GM18870 (cell line): ENCODE results near the gene ORAI1.
"Not testable (repeated sequence)": the region's sequence is repeated elsewhere in the genome, so short reads cannot be mapped to it uniquely, and the experiment has no call there.

Experiments
- ATAC-seq: cut with Tn5 transposase; IDR thresholded peaks from one replicate; pipeline ENCODE4 v1.9.1; 2021; ENCODE audit warnings: moderate library complexity; ENCODE audit not compliant: unreplicated experiment

The ORAI1 gene

DNA sequence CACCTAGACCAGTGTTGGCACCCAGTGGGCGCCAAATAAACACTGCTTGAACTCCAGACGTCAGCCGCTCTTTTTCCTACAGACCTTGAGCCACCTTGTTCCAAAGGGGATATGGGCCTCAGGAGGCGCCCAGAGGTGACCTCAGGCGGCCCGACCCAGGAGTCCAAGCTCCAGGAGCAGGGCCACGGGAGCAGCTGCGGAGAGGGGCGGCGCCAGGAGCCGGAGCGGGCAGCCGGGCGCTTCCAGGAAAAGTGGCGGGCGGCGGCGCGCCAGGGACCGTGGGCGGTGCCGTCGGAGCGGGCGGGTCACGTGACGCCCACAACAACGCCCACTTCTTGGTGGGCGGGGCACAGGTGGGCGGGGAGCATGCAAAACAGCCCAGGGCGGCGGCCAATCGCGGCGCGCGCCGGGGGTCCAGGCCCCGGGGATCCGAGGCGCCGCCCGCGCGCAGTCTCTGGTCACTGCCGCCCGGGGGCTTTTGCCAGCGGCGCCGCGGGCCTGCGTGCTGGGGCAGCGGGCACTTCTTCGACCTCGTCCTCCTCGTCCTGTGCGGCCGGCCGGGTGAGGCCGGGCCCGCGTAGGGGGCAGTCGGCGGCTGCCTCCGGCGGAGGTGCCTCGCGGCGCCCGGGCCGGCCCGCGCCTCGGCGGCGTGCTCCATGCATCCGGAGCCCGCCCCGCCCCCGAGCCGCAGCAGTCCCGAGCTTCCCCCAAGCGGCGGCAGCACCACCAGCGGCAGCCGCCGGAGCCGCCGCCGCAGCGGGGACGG is at the start of gene ORAI1:
ORAI1 (plus strand) TSS at position 444 of the 766 bp plus-strand sequence.
- peak; percentile 45 for ATAC-seq

DNA sequence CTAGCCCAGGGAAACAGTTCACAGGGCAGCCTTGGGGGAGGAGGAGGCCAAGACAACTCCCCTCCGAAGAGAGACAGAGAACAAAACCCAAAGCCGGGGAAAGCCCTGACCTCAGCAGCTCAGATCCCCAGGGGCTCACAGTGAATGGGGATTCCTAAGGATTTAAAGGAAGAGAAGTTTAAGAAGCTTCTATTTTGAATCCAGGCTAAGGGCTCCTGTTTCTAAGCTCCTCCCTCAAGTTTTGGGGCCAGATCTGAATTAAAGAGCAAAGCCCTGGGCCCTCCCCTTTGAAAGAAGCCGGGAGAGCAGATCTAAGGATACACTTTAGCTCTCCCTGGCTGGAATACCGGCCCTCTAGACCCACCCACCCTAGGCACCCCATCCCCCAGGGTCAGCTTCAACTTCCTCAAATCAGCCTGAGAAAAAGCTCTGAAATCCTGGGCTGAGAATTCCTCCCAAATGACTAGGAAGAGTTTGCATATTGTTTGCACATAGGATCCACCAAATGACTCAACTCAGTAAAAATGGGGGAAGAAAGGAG is 49.4 kb upstream of the ORAI1 start:
- ATAC-seq: no peak

DNA sequence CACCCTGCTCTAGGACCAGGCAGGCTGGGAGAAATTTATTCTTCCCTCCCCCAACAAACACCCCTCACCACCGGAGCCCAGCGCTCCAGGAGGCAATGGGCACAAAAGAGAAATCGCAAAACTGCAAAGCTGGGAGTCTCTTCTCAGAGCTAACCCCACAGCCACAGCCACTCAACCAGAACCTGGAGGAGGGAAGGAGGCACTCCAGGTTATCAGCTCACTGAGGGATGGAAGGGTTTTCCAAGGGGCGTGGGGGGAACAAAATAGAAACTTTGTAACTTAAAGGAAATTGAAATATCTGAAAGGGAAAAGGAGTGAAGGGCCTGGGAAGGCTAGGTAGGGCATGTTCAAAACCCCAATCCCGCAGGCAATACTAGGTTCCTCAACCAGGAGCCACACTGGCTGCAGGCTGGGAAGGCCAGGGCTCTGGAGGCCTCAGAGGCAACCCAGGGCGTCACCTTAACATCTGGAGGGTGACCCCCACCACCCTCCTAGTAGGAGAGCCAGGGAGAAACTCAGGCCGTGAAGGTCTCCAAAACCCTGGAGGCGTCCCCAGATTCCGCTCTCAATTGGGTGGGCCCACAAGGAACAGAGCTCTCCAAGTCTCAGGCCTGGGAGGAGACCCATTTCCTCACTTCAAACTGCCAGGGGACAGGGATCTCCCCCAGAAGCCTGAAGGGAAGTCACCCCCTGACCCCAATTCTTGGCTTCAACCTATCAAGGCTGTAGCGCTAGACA is 48.7 kb upstream of the ORAI1 start:
- no peak for ATAC-seq

GRCh38 chr12:121578230-121579189 is 47.8 kb upstream of the ORAI1 start:
- ATAC-seq: no peak

DNA sequence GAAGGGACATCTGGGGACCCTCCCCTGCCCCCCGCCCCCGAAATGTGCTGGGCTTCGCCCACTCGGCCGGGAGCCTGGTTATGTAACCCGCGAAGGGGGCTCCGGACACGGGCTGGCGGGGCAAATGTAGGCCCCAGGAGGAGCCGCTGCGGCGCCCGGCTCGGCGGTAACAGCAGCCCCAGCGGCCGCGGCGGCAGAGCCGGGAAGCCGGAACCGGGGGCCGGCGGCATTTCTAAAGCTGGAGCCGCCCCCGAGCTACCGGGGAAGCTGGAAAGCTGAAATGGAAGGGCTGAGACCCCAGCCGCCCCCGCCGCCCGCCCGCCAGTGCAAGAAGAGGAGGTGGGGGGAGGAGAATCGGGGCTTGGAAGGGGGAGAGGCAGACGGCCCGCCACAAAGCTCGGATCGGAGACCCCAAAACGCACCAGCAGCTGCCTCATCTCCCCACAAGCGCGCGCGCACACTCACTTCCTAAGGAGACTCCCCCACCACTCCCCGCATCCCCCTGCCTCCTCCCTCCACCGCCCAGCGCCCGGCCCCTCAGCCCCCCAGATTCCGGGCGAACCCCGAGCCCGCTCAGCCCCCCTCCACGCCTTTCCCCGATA is 47.0 kb upstream of the ORAI1 start:
- ATAC-seq: no peak

DNA sequence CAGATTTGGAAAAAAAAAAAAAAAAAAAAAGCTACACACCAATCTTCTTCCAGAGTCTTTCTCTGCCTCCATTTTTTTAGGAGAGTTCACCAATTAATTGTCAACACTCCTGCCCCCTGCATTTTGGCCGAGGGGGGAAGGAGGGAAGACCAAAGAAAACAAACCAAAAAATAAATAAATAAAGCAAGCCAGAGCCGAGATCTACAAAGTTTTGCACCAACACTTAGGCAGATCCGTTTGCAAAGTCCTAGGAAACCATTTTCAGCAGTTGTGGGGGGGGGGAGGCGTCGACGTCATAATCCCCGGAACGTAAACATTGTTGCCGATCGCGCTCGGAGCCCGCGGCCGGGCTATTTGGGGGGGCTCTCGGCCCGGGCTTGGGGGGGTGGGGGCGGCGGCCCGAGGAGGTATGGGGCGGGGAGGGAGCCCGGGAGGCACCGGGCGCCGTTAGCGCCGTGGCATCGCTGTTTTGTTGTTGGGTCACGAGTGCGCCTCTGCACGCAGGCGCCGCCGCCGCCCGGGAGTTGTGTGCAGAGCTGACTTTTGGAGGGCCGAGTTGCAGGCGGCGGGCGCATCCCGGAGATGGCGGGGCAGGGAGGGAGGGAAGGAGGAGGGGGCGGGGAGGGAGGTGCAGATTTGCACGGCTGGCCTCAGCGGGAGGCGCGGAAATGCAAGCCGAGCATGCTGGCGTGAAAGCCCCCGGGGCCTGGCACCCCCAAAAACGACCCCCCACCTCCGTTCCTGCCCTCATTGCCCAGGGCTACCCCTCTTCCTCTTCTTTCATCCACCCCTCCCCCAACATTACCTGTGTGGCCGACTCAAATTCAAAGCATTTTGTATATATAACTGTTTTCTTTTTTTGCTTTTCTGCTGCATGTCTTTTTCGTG is 46.1 kb upstream of the ORAI1 start:
- no peak for ATAC-seq

DNA sequence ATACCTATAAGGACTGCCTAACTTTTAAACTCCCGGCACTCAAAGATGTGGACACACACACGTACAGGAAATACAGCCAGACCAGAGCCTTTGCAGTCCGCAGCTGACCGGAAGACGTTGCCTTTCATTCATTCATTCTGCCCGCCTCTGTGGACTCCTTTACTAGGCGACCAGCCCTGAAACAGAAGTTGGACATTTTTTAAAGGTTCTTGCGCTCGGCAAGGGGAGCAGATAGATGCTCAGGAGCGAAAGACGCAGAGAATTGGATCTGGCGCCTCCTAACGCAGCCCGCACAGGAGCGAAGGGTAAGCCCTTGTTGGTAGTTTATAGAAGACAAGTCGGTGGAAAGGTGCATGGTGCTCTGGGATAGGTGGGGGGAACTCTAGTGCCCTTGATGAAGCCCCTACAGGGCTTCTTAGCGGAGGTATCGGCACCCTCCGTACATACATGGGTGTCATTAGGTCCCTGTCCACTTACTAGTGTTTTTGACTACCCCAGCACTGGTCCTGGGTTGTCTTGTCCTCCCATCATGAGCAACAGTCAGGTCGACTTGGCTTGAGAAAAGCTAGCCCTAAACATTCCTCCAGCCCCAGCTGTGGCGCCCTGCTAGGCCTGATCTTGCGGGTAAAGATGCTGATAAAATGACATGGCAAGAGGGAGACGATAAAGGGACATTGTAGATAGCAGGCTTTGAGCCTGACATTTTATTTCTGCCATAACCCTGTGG is 45.2 kb upstream of the ORAI1 start, which contains the start of gene KDM2B:
KDM2B (minus strand) TSS at position 65 of the 727 bp plus-strand sequence. CDS start 112 bp downstream, outside the sequence.
- ATAC-seq: no peak

DNA sequence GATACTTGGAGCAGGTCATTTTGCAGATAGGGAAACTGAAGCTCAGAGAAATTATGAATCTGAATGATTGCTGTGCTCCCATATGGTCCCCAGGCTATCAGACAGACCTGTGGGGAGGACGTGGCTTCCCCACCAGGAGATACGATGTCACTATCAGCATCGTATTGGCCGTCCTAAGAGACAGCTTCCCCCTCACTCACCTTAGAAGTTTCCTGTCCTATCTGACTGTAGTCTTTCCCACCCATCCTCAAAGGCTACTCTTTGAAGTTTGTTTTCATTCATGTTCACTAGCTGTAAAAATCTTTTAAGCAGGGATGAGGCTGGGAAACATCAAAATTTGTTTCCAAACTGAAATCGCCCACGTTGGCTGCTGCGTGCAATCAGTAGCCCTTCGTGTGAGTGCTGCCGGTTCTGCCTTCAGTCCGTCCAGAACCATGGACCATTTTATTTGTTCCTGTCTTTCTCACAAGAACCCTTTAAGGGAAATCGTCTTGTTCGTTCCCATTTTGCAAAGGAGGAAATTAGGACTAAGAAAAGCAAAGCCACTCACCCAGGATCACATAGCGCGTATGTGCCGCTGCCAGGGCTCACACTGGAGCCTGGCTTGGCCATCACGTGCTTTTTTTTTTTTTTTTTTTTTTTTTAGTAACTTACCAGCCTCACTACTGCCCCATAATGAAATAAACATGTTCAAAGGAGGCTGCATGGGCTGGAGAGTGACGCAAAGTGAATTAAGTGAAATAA is 44.5 kb upstream of the ORAI1 start:
- ATAC-seq: no peak

DNA sequence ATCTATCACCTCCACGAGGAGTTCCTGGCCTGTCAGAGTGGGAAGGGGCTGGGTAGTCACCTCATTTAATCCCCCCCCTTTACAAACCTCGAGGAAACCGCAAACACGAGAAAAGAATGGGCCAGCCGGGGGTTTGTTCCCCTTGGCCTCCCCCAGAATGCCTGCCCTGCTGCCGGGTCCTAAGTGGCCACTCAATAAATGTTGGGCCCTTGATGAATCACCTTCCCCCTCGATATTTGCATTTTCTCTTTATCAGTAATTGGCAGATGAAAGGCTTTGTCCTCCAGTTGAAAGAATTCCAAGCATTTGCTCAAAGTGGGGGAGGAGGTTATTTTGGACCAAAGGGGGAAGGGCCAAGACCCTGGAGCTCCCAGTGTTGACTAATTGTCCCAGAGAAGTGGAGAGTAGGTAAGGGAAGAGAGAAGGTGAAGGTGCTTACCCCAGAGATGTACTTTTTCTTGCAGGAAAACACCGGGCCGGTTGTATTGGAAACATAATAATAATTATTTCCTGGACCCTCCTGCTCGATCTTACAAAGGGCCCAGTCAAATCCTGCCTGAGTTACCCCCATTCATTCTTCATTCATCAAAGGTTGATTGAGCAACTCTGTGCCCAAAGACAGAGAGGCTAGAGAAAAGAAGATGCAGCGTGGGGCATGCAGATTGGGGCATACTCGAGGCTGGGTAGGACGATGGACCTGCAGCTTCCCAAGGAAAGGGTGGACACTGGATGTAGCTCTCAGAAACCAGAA is 43.6 kb upstream of the ORAI1 start:
- no peak for ATAC-seq

DNA sequence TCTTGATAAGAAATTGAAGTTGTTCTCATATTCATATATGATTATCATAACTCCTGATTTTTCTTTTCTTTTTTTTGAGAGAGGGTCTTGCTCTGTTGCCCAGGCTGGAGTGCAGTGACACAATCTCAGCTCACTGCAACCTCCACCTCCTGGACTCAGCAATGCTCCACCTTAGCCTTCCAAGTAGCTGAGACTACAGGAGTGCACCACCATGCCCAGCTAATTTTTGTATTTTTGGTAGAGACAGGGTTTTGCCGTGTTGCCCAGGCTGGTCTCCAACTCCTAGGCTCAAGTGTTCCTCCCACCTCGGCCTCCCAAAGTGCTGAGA is 43.0 kb upstream of the ORAI1 start:
- not testable (repeated sequence) for ATAC-seq

DNA sequence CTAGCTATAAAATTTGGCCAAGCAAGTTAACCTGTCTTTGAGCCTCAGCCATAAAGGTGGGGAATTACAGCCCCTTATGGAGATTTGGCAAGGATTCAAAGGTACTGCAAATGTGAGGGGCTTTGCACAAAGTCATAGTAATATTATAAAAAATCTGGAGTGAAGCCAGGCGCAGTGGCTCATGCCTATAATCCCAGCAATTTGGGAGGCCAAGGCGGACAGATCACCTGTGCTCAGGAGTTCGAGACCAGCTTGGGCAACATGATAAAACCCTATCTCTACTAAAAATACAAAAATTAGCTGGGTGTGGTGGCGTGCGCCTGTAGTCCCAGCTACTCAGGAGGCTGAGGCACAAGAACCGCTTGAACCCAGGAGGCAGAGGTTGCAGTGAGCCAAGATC is 41.4 kb upstream of the ORAI1 start:
- ATAC-seq: not testable (repeated sequence)

DNA sequence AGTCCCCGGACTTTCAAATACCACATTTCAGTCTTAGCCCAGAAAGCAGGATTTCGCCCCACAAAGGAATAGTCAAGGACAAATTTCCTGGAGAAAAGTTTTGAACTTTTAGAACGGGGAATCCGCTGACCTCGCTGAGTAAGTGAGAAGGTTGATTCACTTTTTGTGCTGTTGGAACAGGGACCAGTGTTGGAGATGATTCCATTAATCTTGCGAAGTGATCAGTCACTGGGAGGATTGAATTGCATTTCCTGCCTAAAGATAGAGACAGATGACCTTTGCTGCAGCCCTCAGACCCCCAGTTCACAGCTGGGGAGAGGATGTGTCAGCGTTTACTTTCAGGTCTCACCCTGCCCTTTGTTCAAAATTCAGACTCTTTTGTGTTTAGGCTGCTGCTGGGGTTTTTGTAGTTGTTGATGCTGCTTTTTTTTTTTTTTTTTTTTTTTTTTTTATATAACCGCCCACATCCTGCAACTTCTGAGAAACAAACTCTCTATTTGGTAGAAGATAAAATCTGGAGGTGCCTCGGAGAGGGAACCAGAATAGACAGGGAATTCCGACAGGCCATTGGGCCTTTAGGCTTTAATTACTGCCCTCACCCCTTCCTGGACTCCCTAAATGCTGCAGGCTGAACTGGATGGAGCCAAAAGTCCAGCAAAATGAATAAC is 35.7 kb upstream of the ORAI1 start:
- peak; percentile 38 for ATAC-seq

- ATAC-seq: no peak
Measured at GRCh38 chr12:121592320-121592719, 34.0 kb upstream of the ORAI1 start.

DNA sequence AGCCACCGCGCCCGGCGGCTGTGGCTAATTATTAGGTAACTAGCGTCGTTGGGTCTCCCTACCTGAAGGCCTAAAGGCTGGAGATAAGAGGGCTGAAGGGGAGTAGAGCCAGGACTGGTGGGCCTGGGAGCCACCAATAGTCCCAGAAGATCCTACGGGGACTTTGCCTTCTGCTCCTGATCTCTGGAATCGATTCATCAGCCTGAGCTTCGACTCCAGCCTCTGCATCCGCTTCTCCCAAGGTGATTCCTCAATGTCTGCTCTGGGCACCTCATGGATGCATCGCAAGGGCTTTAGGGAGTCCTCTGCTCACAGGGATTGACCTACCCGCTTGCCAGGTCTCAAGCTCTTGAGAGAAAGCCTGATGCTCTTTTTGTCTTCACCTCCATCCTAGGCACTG is 30.8 kb upstream of the ORAI1 start:
- no peak for ATAC-seq

DNA sequence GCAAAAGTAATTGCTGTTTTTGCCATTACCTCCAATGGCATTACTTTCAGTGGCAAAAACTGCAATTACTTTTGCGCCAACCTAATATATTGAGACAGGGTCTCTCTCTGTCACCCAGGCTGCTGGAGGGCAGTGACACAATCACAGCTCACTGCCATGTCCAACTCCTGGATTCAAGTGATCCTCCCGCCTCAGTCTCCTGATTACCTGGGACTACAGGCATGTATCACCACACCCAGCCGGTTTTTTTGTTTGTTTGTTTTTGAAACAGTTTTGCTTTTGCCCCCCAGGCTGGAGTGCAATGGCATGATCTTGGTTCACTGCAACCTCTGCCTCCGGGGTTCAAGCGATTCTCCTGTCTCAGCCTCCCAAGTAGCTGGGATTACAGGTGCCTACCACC is 29.8 kb upstream of the ORAI1 start:
- no peak for ATAC-seq

GRCh38 chr12:121600702-121601336 is 25.5 kb upstream of the ORAI1 start:
- no peak for ATAC-seq
